ENCODE results near the gene SNAPC3. TPM values are rescaled to one million over a fixed set of nuclear protein-coding genes. Genes with fewer than 3 reads are reported as not detected.
A peak's percentile ranks its signal among the peaks of the same experiment; 100 is the strongest.
"Not testable (repeated sequence)": the region's sequence is repeated elsewhere in the genome, so short reads cannot be mapped to it uniquely, and the experiment has no call there.

Gene SNAPC3
- polyA plus RNA-seq (ENCODE audit: insufficient read length in 12 of 12) = 10 to 100 TPM in 11 of 12 donors, not detected in 1; 25.8 to 44.1 (median 31.7) TPM
- long read RNA-seq, donor 1, full-length matches to known transcripts = 2 of 23 reads
- long read RNA-seq, donor 1, partial matches to known transcripts = 21 of 23 reads
- long read RNA-seq, donor 1, other reads (novel, unspliced or antisense) = 0 of 23 reads
- long read RNA-seq, donor 2, full-length matches to known transcripts = 10 of 10 reads
- long read RNA-seq, donor 2, partial matches to known transcripts = 0 of 10 reads
- long read RNA-seq, donor 2, other reads (novel, unspliced or antisense) = 0 of 10 reads
- long read RNA-seq, donor 3, full-length matches to known transcripts = 6 of 28 reads
- long read RNA-seq, donor 3, partial matches to known transcripts = 22 of 28 reads
- long read RNA-seq, donor 3, other reads (novel, unspliced or antisense) = 0 of 28 reads
- long read RNA-seq, donor 4, full-length matches to known transcripts = 5 of 5 reads
- long read RNA-seq, donor 4, partial matches to known transcripts = 0 of 5 reads
- long read RNA-seq, donor 4, other reads (novel, unspliced or antisense) = 0 of 5 reads
- long read RNA-seq, donor 5 = 0 reads
- long read RNA-seq, donor 6, full-length matches to known transcripts = 6 of 6 reads
- long read RNA-seq, donor 6, partial matches to known transcripts = 0 of 6 reads
- long read RNA-seq, donor 6, other reads (novel, unspliced or antisense) = 0 of 6 reads
- long read RNA-seq, donor 7, full-length matches to known transcripts = 6 of 33 reads
- long read RNA-seq, donor 7, partial matches to known transcripts = 27 of 33 reads
- long read RNA-seq, donor 7, other reads (novel, unspliced or antisense) = 0 of 33 reads
- long read RNA-seq, donor 8, full-length matches to known transcripts = 15 of 125 reads
- long read RNA-seq, donor 8, partial matches to known transcripts = 110 of 125 reads
- long read RNA-seq, donor 8, other reads (novel, unspliced or antisense) = 0 of 125 reads
- long read RNA-seq, donor 9, partial matches to known transcripts = 0 of 3 reads
- long read RNA-seq, donor 9, other reads (novel, unspliced or antisense) = 0 of 3 reads
- long read RNA-seq, donor 10, full-length matches to known transcripts = 11 of 11 reads
- long read RNA-seq, donor 10, partial matches to known transcripts = 0 of 11 reads
- long read RNA-seq, donor 10, other reads (novel, unspliced or antisense) = 0 of 11 reads
- long read RNA-seq, donor 11, full-length matches to known transcripts = 5 of 109 reads
- long read RNA-seq, donor 11, partial matches to known transcripts = 104 of 109 reads
- long read RNA-seq, donor 11, other reads (novel, unspliced or antisense) = 0 of 109 reads

DNA sequence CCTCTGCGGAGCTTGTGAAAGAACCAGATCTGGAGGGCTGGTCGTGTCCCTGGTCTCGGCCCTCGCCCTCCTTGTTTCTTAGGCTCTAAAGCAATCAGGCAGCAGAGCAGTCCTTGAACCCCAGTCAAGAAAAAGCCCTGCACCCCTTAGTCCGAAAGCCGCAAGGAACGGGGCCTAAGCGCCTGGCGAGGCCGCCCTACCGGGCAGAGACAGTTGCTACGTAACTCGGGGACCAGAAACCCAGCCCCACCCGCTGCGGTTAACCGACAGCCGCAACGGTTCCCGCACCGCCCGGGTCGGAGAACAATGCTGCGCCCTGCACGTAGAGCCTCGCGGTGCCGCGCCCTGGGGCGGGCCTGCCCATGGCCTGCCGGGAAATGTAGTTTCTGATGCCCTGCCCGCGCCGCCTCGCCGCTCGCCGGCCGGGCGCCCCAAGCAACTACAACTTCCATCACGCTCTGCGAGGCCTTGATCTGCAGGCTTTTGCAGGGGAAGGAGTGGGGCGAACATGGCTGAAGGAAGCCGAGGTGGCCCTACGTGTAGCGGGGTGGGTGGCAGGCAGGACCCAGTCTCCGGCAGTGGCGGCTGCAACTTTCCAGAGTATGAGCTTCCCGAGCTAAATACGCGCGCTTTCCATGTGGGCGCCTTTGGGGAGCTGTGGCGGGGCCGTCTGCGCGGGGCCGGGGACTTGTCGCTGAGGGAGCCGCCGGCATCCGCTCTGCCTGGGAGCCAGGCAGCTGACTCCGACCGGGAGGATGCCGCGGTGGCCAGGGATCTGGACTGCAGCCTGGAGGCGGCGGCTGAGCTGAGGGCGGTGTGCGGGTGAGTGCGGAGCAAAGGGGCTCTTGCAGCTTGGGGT is at the start of gene SNAPC3:
Gene SNAPC3 (plus strand): TSS at position 505 of the 859 bp plus-strand sequence. CDS start 4 bp downstream, at position 509.
- peak; percentile 96 for DNase-seq

GRCh38 chr9:15373881-15374280 is 48.8 kb upstream of the SNAPC3 start:
- DNase-seq = no peak

DNA sequence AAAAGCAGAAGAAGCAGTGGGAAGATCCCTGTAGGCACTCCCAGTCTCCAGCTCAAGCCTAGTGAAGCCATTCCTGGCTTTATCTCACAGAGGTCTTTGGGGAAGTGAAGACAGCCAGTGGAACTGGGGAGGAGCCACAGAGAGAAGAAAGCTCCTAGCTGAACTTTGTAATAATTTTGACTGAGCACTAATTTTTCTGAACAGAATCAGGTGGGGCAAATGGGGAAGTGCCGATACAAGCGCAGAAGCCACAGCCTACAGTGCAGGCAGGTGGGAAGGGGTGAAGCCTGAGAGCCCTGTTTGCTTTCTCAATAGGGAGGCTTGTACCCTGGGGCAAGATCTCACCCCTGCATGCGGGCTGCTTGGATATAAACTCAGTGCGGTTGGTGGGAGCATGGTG is 48.4 kb upstream of the SNAPC3 start:
- DNase-seq = no peak

DNA sequence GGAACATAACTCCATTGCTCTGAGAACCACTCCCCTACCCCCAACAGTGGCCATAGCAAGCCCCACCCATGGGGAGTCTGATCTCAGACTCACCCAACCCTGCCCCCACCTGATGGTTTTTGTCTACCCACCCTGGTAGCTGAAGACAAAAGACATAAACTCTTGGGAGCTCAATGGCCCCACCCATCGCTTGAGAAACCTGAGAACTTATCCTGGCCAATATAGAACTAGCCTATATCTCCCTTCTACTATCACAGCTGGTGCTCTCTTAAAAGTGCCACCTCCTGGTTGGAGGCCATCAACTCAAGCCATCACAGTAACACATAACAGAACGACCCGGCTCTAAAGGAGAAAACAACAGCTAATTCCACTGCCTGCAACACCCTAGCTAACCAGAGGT is 47.9 kb upstream of the SNAPC3 start:
- no peak for DNase-seq

GRCh38 chr9:15377625-15378540 is 44.8 kb upstream of the SNAPC3 start:
- peak; percentile 13 for DNase-seq

DNA sequence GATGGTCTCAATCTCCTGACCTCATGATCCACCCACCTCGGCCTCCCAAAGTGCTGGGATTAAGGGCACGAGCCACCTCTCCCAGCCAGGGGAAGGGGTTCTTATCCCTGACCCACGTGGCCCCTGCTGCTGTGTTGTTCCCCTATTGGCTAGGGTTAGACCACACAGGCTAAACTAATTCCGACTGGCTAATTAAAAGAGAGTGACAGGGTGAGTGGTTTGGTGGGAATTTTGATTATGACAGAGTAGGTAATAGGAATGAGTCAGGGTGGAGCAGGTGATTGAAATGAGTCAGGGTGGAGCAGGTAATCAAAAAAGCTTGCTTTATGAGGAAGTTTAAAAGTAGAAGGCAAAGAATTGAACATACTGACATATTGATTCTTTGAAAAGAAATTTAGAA is 43.4 kb upstream of the SNAPC3 start:
- DNase-seq = not testable (repeated sequence)

DNA sequence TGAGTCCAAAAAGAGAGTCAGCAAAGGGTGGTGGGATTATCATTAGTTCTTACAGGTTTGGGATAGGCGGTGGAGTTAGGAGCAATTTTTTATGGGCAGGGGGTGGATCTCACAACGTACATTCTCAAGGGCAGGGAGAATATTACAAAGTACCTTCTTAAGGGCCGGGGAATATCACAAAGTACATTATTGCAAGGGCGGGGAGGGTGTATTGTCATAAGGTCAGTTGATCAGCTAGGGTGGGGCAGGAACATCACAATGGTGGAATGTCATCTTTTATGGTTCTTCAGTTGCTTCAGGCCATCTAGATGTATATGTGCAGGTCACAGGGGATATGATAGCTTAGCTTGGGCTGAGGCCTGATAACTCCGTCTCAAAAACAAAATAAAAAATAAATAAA is 42.8 kb upstream of the SNAPC3 start:
- not testable (repeated sequence) for DNase-seq

DNA sequence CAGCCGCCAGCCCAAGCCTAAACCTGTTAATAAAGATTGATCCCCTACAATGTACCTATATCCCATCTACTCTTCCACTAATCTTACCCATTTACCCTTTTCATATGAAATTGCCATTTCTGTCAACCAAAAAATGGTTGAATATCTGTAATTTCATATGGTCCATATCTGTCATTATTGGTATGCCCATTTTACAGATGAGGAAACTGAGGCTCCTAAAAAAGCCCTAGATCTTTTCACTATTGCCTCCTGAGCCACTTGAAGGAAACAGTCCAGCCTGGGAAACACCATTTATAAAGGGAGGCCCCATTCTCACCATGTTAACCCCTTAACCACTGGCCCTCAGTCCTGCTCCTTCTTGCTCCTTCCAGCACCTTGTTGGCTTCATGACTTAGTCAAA is 41.2 kb upstream of the SNAPC3 start:
- DNase-seq = no peak

- DNase-seq = no peak
These were observed 36.2 kb upstream of the SNAPC3 start for GRCh38 chr9:15386465-15386864.

- no peak for DNase-seq
These were observed 33.5 kb upstream of the SNAPC3 start for GRCh38 chr9:15389173-15389572.

DNA sequence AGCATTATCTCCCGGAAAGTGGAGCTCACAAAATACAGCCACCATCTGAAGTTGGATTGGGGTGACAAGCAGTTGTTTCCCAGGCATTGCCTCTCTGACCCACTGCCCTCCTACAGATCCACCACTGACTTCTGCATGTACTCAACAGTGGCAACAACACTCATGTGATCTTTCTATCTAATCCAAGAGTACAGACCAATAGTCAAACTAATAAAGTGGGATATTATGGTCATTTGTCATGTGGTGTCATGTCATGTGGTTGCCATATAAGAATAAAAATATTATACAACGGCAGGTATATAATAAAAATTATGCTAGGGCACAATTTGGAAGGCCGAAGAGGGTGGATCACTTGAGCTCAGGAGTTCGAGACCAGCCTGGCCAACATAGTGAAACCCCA is 33.0 kb upstream of the SNAPC3 start:
- DNase-seq = no peak

DNA sequence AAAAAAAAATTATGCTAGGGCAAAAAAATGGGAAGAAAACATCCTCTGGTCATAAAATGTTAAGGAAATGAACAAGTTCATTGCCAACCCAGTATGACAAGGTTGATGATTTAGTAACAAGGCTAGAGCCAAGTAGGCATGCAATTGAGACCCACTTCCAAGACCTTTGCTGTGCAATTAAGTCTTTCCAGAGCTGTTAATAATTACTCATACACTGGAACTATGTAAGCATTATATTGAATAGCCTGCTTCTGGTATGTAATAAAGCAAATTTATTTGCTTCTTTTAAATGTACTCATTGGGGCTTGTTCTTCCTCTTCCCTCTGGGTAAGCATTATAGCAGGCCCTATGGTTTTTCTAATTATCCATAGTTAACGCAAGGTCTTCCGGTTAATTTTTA is 32.5 kb upstream of the SNAPC3 start:
- no peak for DNase-seq

DNA sequence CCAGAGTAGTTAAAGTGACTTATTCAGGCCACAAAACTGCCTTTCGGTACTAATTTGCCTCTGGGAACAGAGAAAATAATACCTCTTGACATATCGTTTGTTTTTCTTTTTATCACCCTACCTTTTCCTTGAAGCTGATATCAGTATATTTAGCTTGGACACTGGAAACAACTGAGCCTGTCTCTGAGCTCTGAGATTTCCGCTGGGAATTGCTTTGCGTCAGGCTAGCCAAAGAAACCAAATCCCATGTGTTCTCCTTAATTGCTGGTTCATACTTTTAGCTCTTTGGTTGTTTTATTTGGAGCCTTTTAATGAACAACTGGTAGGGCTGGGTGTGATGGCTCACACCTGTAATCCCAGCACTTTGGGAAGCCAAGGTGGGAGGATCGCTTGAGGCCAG is 30.3 kb upstream of the SNAPC3 start:
- no peak for DNase-seq

DNA sequence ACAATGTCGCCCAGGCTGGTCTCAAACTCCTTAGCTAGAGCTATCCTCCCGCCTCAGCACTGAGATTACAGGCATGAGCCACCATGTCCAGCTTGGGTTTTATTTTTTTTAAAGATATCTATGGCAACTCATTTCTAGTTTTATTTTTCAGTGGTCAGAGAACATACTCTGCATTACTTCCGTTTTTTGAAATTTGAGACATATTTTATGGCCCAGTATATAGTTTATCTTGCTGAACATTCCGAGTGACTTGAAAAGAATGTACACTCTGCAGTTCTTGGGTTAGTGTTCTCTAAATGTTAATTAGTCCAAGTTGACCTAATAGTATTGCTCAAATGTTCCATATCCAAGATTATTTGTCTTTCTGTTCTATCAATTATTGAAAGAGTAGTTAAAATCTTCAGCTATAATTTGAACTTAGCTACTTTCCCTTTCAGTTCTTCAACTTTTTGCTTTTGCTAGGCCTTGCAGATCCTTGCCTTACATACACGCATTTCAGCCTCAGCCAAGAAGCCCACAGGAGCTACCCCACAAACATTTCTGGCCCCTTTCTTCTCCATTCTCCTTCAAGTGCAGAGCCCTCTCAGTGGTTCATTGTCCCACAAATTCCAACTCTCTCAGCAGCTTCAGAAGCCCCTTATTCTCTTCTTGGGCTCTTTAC is 22.3 kb upstream of the SNAPC3 start:
- no peak for DNase-seq

DNA sequence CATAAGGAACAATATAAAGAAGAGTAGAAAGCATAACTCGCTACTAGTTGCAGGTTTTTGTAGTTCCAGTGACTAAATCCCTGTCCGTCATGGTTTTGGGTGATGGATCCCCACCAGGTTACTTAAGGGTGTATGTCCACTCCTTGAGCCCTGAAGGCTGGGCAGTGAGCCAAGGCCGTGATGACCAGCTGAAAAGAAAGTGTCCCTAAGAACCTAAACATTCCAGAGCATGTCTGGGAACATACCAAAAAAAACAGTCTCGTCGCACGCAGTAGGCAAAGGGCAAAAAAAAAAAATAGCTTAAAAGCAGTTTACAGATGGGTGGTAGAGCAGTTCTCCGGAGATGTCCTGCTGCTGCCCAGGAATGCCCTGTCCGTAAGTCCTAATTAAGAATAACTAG is 21.4 kb upstream of the SNAPC3 start:
- DNase-seq = no peak

GRCh38 chr9:15403155-15403554 is 19.5 kb upstream of the SNAPC3 start:
- DNase-seq = no peak

DNA sequence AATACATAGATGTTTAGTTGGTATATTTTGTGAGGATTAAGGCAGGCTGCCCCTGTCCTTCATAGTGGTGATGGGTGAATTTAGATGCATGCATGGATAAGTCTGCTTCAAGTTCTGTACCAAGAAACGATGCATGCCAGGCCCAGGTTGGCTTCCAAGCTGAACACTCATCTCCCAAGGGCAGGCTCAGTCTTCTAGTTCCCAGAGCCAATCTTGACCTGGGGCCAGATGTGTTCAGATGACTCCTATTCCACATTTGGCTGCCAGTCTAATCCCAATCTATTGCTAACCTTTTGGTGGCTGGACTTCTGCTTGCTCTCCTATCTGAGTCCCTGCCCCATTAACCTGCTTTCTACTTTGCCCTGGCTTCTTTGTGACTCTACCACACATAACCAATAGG is 18.5 kb upstream of the SNAPC3 start:
- no peak for DNase-seq

DNA sequence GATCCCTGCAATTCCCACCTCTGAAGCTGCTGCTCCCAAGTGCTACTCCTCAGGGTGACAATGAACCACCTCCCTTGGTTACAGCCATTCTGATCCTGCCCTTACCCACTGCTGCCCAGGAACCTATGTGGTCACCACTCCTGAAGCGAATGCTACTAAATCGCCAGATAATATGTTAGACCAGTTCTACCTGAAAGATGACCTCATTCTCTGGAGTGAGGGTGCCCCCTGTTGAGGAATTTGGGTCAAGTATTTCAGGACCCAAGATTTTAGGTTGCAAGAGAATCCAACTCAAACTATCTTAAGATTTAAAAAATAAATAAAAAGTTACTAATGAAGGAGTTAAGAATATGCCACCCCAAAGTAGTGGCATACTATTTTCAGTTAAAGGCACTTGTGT is 5.8 kb upstream of the SNAPC3 start:
- DNase-seq = no peak

DNA sequence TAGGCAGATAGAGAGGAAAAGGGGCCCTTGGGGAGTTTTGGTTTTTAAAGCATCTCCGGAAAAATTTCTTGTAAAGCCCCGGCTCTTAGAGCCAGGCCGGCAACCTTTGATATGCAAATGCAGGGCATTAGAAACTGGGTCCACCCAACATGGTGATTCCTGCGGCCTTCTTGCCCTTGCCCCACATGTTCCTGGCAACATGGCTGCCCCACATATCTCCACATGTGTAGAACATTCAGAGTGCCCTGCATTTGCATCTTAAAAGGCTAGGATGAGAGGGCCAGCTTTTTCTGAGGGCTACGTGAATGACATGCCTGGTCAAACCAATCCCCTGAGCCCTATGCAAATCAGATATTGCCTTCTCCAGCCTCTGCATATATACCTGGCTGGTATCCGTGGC is 5.0 kb upstream of the SNAPC3 start:
- DNase-seq = no peak

Measured in muscle of arm (tissue), 14 donors.